GM18951 (cell line): Measurements from ENCODE around the gene CD69.
A peak's percentile ranks its signal among the peaks of the same experiment; 100 is the strongest.
"Not testable (repeated sequence)": the region's sequence is repeated elsewhere in the genome, so short reads cannot be mapped to it uniquely, and the experiment has no call there.

Source experiments
- POLR2A ChIP-seq: IDR thresholded peaks from 4 replicates; pipeline ENCODE4 v1.6.1; 2011; ENCODE audit warnings: mild to moderate bottlenecking; ENCODE audit not compliant: insufficient read length, insufficient read depth; ENCODE audit errors: extremely low read depth
- in situ Hi-C: fragments of 300-500 bp; cut with MboI; formaldehyde crosslinking; loops from one replicate; pipeline ENCODE4 v1.12.0; 2022; ENCODE audit warnings: low sequenced_read_pairs, mixed read lengths, inconsistent platforms; ENCODE audit not compliant: unreplicated experiment

CD69 gene

GRCh38 chr12:9731797-9732196 is 28.9 kb downstream of the CD69 start:
- in situ Hi-C loops = no loop called here
- TF ChIP-seq POLR2A = no peak

- no peak for TF ChIP-seq POLR2A
- in situ Hi-C loops = no loop called here
Measured at GRCh38 chr12:9731393-9731792, 29.3 kb downstream of the CD69 start.

GRCh38 chr12:9730591-9730990 is 30.1 kb downstream of the CD69 start:
- in situ Hi-C loops = no loop called here
- TF ChIP-seq POLR2A = no peak

- TF ChIP-seq POLR2A = no peak
Measured at GRCh38 chr12:9730011-9730410, 30.7 kb downstream of the CD69 start.

GRCh38 chr12:9729082-9729481 is 31.6 kb downstream of the CD69 start:
- in situ Hi-C loops = no loop called here
- TF ChIP-seq POLR2A = no peak

More at GRCh38 chr12:9730011-9730410, 30.7 kb downstream of the CD69 start:
- in situ Hi-C loops = no loop called here

- no peak for TF ChIP-seq POLR2A
- in situ Hi-C loops = no loop called here
Measured at GRCh38 chr12:9727813-9728212, 32.9 kb downstream of the CD69 start.

- TF ChIP-seq POLR2A = no peak
- in situ Hi-C loops = no loop called here
Measured at GRCh38 chr12:9725213-9725870, 35.4 kb downstream of the CD69 start.

- no peak for TF ChIP-seq POLR2A
- in situ Hi-C loops = no loop called here
Measured at GRCh38 chr12:9724023-9724422, 36.7 kb downstream of the CD69 start.

- in situ Hi-C loops = no loop called here
- no peak for TF ChIP-seq POLR2A
Measured at GRCh38 chr12:9721394-9722092, 39.2 kb downstream of the CD69 start.

GRCh38 chr12:9719790-9720189 is 40.9 kb downstream of the CD69 start:
- peak; percentile 19 for TF ChIP-seq POLR2A
- in situ Hi-C loops = no loop called here

- no peak for TF ChIP-seq POLR2A
- in situ Hi-C loops = no loop called here
Measured at GRCh38 chr12:9718968-9719367, 41.7 kb downstream of the CD69 start.

GRCh38 chr12:9717070-9717925 is 43.4 kb downstream of the CD69 start:
- TF ChIP-seq POLR2A = no peak
- in situ Hi-C loops = no loop called here

- in situ Hi-C loops = not testable (repeated sequence)
Measured at GRCh38 chr12:9713032-9713558, 47.6 kb downstream of the CD69 start.
